PC-9 (cell line): ENCODE data around the gene MTNR1A. TPM values are rescaled to one million over a fixed set of nuclear protein-coding genes. Genes with fewer than 3 reads are reported as not detected.

Experiments used
- BruUV-seq: library from RNA; stranded (reverse); fragments of 400-500 nt; replicated peaks from 2 replicates; lab custom pipeline; 2021; lab: Mats Ljungman, UMichigan
- CTCF ChIA-PET: fragments of 300-600 bp; sonication (Branson Sonifier 250); formaldehyde crosslinking; loops from one replicate; lab custom pipeline; 2022; ENCODE audit warnings: antibody characterized with exemption; lab: Charles Lee
- POLR2A ChIA-PET: fragments of 300-600 bp; sonication (Branson Sonifier 250); formaldehyde crosslinking; loops from one replicate; lab custom pipeline; 2022; ENCODE audit warnings: antibody characterized with exemption; ENCODE audit not compliant: unreplicated experiment; lab: Charles Lee
- DNase-seq, 2 experiments: peaks; one replicate each; pipeline versions ENCODE4 v3.0.0 to v3.0.0-alpha.2; 2015 to 2022; ENCODE audit warnings: mixed read lengths in 1 of 2
- H2AFZ ChIP-seq: fragments of 200-600 bp; sonication (generic); 2 replicates; pipeline ENCODE4 v1.8.1; 2017; ENCODE audit warnings: antibody characterized with exemption
- H3F3A ChIP-seq: fragments of 200-600 bp; sonication (generic); 2 replicates; pipeline ENCODE4 v1.8.1; 2017; ENCODE audit warnings: antibody characterized with exemption, mild to moderate bottlenecking, low read depth; ENCODE audit not compliant: insufficient read depth
- H3K27ac ChIP-seq: fragments of 200-600 bp; sonication (generic); 2 replicates; pipeline ENCODE4 v1.6.1; 2016; ENCODE audit warnings: mixed run types
- H3K27me3 ChIP-seq: fragments of 200-600 bp; sonication (generic); 2 replicates; pipeline ENCODE4 v1.6.1; 2016; ENCODE audit warnings: low read depth, mixed run types; ENCODE audit not compliant: insufficient read depth
- H3K36me3 ChIP-seq: fragments of 200-600 bp; sonication (generic); 2 replicates; pipeline ENCODE4 v1.6.1; 2016; ENCODE audit warnings: low read depth, mixed run types
- H3K4me1 ChIP-seq: fragments of 200-600 bp; sonication (generic); replicated peaks from 2 replicates; pipeline ENCODE4 v1.6.1; 2016; ENCODE audit warnings: mixed run types; ENCODE audit not compliant: insufficient read depth
- H3K4me2 ChIP-seq: fragments of 200-600 bp; sonication (generic); 2 replicates; pipeline ENCODE4 v1.6.1; 2017; ENCODE audit warnings: mixed run types
- H3K4me3 ChIP-seq: fragments of 200-600 bp; sonication (generic); 2 replicates; pipeline ENCODE4 v1.6.1; 2016; ENCODE audit warnings: mixed run types
- H3K79me2 ChIP-seq: fragments of 200-600 bp; sonication (generic); 2 replicates; pipeline ENCODE4 v1.6.1; 2017; ENCODE audit warnings: low read depth, mixed run types
- H3K9me2 ChIP-seq: fragments of 200-600 bp; sonication (generic); 2 replicates; pipeline ENCODE4 v1.8.1; 2017; ENCODE audit warnings: mild to moderate bottlenecking; ENCODE audit not compliant: insufficient read depth
- H3K9me3 ChIP-seq: fragments of 200-600 bp; sonication (generic); 2 replicates; pipeline ENCODE4 v1.8.1; 2016; ENCODE audit warnings: low read depth; ENCODE audit not compliant: insufficient read depth
- H4K20me1 ChIP-seq: fragments of 200-600 bp; sonication (generic); 2 replicates; pipeline ENCODE4 v1.8.1; 2017; ENCODE audit not compliant: insufficient read depth
- EZH2 ChIP-seq: fragments of 200-600 bp; sonication (generic); IDR thresholded peaks from 2 replicates; pipeline ENCODE4 v1.8.0; 2017; ENCODE audit warnings: antibody characterized with exemption, low read depth
- intact Hi-C: fragments of 100-400 bp; cut with micrococcal nuclease; formaldehyde crosslinking; loops from one replicate; pipeline ENCODE4 v1.10.0; 2022; ENCODE audit not compliant: unreplicated experiment
- total RNA-seq: library from RNA; stranded (reverse); gene quantifications from 2 replicates; pipeline ENCODE4 v1.2.3, GENCODE V29; 2021
- TF ChIP-seq, protein P1 (sequence below): fragments of 200-600 bp; sonication (generic); conservative IDR thresholded peaks from 2 replicates; pipeline ENCODE4 v1.6.1; 2017; ENCODE audit warnings: mixed run types, antibody characterized with exemption, mild to moderate bottlenecking, moderate library complexity

The MTNR1A gene
- total RNA-seq, 1 experiment from 2014 or later, result not detected

DNA sequence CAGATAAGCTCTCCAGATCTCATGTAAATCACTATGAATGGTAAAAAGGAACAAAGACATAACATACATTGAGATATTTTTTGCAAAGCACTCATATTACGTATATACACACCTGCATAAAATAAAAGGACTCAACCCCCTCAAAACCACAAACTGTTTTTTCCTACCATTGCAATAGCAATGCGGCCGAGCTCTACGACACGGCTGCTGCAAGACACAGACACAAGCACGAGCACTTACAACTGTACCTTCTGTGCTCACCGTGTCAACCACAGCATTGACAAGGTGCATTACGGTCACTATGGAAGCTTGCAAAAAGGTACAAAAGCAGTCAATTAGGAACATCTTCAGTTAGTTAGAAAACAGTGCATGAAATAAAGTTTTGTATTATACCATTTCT lies 37.1 kb upstream of the MTNR1A start:
- H2AFZ ChIP-seq, result no peak overlapping the region
- TF ChIP-seq EZH2, result no peak
- TF ChIP-seq, protein P1, sequence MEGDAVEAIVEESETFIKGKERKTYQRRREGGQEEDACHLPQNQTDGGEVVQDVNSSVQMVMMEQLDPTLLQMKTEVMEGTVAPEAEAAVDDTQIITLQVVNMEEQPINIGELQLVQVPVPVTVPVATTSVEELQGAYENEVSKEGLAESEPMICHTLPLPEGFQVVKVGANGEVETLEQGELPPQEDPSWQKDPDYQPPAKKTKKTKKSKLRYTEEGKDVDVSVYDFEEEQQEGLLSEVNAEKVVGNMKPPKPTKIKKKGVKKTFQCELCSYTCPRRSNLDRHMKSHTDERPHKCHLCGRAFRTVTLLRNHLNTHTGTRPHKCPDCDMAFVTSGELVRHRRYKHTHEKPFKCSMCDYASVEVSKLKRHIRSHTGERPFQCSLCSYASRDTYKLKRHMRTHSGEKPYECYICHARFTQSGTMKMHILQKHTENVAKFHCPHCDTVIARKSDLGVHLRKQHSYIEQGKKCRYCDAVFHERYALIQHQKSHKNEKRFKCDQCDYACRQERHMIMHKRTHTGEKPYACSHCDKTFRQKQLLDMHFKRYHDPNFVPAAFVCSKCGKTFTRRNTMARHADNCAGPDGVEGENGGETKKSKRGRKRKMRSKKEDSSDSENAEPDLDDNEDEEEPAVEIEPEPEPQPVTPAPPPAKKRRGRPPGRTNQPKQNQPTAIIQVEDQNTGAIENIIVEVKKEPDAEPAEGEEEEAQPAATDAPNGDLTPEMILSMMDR, result no peak
- DNase-seq, result no peak
- H3K36me3 ChIP-seq, result no peaks in the 10 kb centered on the region
- no peaks in the 10 kb centered on the region for H3K9me3 ChIP-seq
- no peaks in the 10 kb centered on the region for H3F3A ChIP-seq
- no peaks in the 10 kb centered on the region for H4K20me1 ChIP-seq
- no peak overlapping the region for H3K27ac ChIP-seq
- CTCF ChIA-PET, result no interaction called here
- H3K9me2 ChIP-seq, result no peaks in the 10 kb centered on the region
- no peak overlapping the region for H3K4me3 ChIP-seq
- H3K79me2 ChIP-seq, result no peaks in the 10 kb centered on the region
- no TSS peak for BruUV-seq
- POLR2A ChIA-PET, result no interaction called here
- no peaks in the 10 kb centered on the region for H3K4me1 ChIP-seq
- intact Hi-C loops, result no loop called here
- no peaks in the 10 kb centered on the region for H3K27me3 ChIP-seq
- H3K4me2 ChIP-seq, result no peak overlapping the region

GRCh38 chr4:186591651-186592050 lies 36.3 kb upstream of the MTNR1A start:
- Histone ChIP-seq H3K36me3 (no peaks in the 10 kb centered on the region), H3K9me3 (no peaks in the 10 kb centered on the region), H3K9me2 (no peaks in the 10 kb centered on the region), H3K4me2 (no peak overlapping the region), H4K20me1 (no peaks in the 10 kb centered on the region), H2AFZ (no peak overlapping the region), H3K27ac (no peak overlapping the region), H3K4me1 (no peaks in the 10 kb centered on the region), H3K79me2 (no peaks in the 10 kb centered on the region), H3F3A (no peaks in the 10 kb centered on the region), H3K27me3 (no peaks in the 10 kb centered on the region), H3K4me3 (no peak overlapping the region)
- TF ChIP-seq, protein P1, result no peak
- TF ChIP-seq EZH2, result no peak
- CTCF ChIA-PET, result no interaction called here
- POLR2A ChIA-PET, result no interaction called here
- intact Hi-C loops, result no loop called here
- DNase-seq, result no peak
- BruUV-seq, result no TSS peak

DNA sequence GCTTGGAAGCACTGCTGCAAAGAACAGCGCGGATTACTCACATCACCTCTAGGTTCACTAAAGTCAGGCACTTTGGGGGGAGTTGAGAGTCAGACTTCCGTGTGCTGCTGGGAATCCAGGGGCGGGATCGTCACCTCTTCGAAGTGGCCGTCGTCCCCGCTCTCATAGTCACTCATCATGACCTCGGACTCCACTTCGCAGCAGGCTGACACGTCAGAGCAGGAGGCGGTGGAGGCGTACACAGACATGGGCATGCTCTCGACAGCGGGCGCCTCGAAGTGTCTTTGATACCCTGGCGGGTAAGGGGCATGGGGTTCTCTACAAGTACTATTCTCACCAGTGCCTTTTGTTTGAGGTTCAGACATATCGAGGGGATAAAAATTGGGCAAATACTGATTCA lies 33.1 kb upstream of the MTNR1A start:
- POLR2A ChIA-PET, result no interaction called here
- DNase-seq, result no peak
- CTCF ChIA-PET, result no interaction called here
- H3K79me2 ChIP-seq, result no peaks in the 10 kb centered on the region
- H3K4me3 ChIP-seq, result no peak overlapping the region
- intact Hi-C loops, result loop anchor here (5.0 kb wide), 1 partner anchor 116 kb away; no protein-coding TSS in a partner anchor
- H3K9me3 ChIP-seq, result no peaks in the 10 kb centered on the region
- TF ChIP-seq, protein P1, result no peak
- TF ChIP-seq EZH2, result no peak
- no peak overlapping the region for H3K27ac ChIP-seq
- BruUV-seq, result no TSS peak
- no peaks in the 10 kb centered on the region for H4K20me1 ChIP-seq
- H3K4me1 ChIP-seq, result no peaks in the 10 kb centered on the region
- H3K36me3 ChIP-seq, result no peaks in the 10 kb centered on the region
- H3K27me3 ChIP-seq, result no peaks in the 10 kb centered on the region
- no peaks in the 10 kb centered on the region for H3F3A ChIP-seq
- H3K4me2 ChIP-seq, result no peak overlapping the region
- no peak overlapping the region for H2AFZ ChIP-seq
- H3K9me2 ChIP-seq, result no peaks in the 10 kb centered on the region
